IPS-20b (cell line): ENCODE results near the gene RHBDL3.
"Not testable (repeated sequence)": the region's sequence is repeated elsewhere in the genome, so short reads cannot be mapped to it uniquely, and the experiment has no call there.

Experiments used
- H3K27ac ChIP-seq: one replicate; pipeline ENCODE4 v1.5.1; 2013; ENCODE audit warnings: low read length
- H3K27me3 ChIP-seq: 2 replicates; pipeline ENCODE4 v1.6.1; 2013; ENCODE audit warnings: mild to moderate bottlenecking, low read length, inconsistent platforms; ENCODE audit not compliant: insufficient read depth
- H3K36me3 ChIP-seq: 2 replicates; pipeline ENCODE4 v1.6.1; 2013; ENCODE audit warnings: low read depth, mild to moderate bottlenecking, inconsistent platforms, low read length, moderate library complexity; ENCODE audit not compliant: insufficient read depth
- H3K4me1 ChIP-seq: 2 replicates; pipeline ENCODE4 v1.6.1; 2013; ENCODE audit warnings: mild to moderate bottlenecking, control low read depth, inconsistent platforms, low read length, moderate library complexity; ENCODE audit not compliant: insufficient read depth
- H3K4me3 ChIP-seq: 2 replicates; pipeline ENCODE4 v1.5.1; 2013; ENCODE audit warnings: mild to moderate bottlenecking, low read length, inconsistent platforms
- H3K9ac ChIP-seq: 2 replicates; pipeline ENCODE4 v1.6.1; 2013; ENCODE audit warnings: low read depth, mild to moderate bottlenecking, inconsistent platforms, low read length, moderate library complexity
- H3K9me3 ChIP-seq: 2 replicates; pipeline ENCODE4 v1.6.1; 2013; ENCODE audit warnings: mild to moderate bottlenecking, low read depth, low read length, inconsistent platforms; ENCODE audit not compliant: insufficient read depth

Gene RHBDL3

GRCh38 chr17:32352734-32353133 lies 87.1 kb downstream of the RHBDL3 start:
- H3K27ac ChIP-seq, H3K27me3 ChIP-seq, H3K9me3 ChIP-seq, H3K4me1 ChIP-seq: not testable (repeated sequence)
- H3K9ac ChIP-seq = peak overlapping the region; percentile 99; the same call in 1 of the 2 replicates
- peaks cover 65% of the 10 kb centered on the region for H3K36me3 ChIP-seq
- peak overlapping the region; percentile 98 for H3K4me3 ChIP-seq

- Histone ChIP-seq H3K27ac (no peak overlapping the region), H3K9ac (0 out of 2 replicates have a peak overlapping the region, but pooled peaks have one; percentile 1), H3K36me3 (peaks cover 92% of the 10 kb centered on the region), H3K4me3 (0 out of 2 replicates have a peak overlapping the region, but pooled peaks have one; percentile 5), H3K9me3 (no peaks in the 10 kb centered on the region), H3K4me1 (no peaks in the 10 kb centered on the region), H3K27me3 (no peaks in the 10 kb centered on the region)
These were observed 90.2 kb downstream of the RHBDL3 start for GRCh38 chr17:32355649-32356377.

- H3K9me3 ChIP-seq = no peaks in the 10 kb centered on the region
- H3K4me3 ChIP-seq = no peak overlapping the region
- no peaks in the 10 kb centered on the region for H3K4me1 ChIP-seq
- H3K27ac ChIP-seq = no peak overlapping the region
- peaks cover 96% of the 10 kb centered on the region for H3K36me3 ChIP-seq
- H3K9ac ChIP-seq = no peak overlapping the region
- no peaks in the 10 kb centered on the region for H3K27me3 ChIP-seq
These were observed 90.7 kb downstream of the RHBDL3 start for GRCh38 chr17:32356378-32356743.

- Histone ChIP-seq H3K9me3 (no peaks in the 10 kb centered on the region), H3K27ac (no peak overlapping the region), H3K9ac (no peak overlapping the region), H3K36me3 (peaks cover 96% of the 10 kb centered on the region), H3K27me3 (no peaks in the 10 kb centered on the region), H3K4me1 (no peaks in the 10 kb centered on the region), H3K4me3 (no peak overlapping the region)
These were observed 91.1 kb downstream of the RHBDL3 start for GRCh38 chr17:32356750-32357149.

GRCh38 chr17:32357615-32358014 lies 92.0 kb downstream of the RHBDL3 start:
- H3K4me1 ChIP-seq = no peaks in the 10 kb centered on the region
- peaks cover 96% of the 10 kb centered on the region for H3K36me3 ChIP-seq
- no peak overlapping the region for H3K27ac ChIP-seq
- no peaks in the 10 kb centered on the region for H3K27me3 ChIP-seq
- H3K9ac ChIP-seq = no peak overlapping the region
- H3K4me3 ChIP-seq = no peak overlapping the region
- no peaks in the 10 kb centered on the region for H3K9me3 ChIP-seq

GRCh38 chr17:32361270-32361669 lies 95.6 kb downstream of the RHBDL3 start:
- Histone ChIP-seq H3K4me1 (no peaks in the 10 kb centered on the region), H3K27ac (no peak overlapping the region), H3K9me3 (no peaks in the 10 kb centered on the region), H3K27me3 (no peaks in the 10 kb centered on the region), H3K36me3 (peaks cover 96% of the 10 kb centered on the region), H3K4me3 (no peak overlapping the region), H3K9ac (no peak overlapping the region)

- Histone ChIP-seq H3K9ac (no peak overlapping the region), H3K27me3 (no peaks in the 10 kb centered on the region), H3K4me1 (no peaks in the 10 kb centered on the region), H3K4me3 (no peak overlapping the region), H3K27ac (no peak overlapping the region), H3K36me3 (peaks cover 100% of the 10 kb centered on the region), H3K9me3 (no peaks in the 10 kb centered on the region)
These were observed 104.8 kb downstream of the RHBDL3 start for GRCh38 chr17:32370426-32370825.
